GM10248 (cell line): ENCODE measurements around the gene PPFIA1.

ENCODE experiments used
- CTCF ChIA-PET: fragments of 300-600 bp; sonication (Branson Sonifier 250); formaldehyde crosslinking; extraction: SDS; loops from one replicate; lab custom pipeline; 2021; ENCODE audit warnings: antibody characterized with exemption; lab: Yijun Ruan, JAX
- POLR2A ChIA-PET: fragments of 350-650 bp; sonication (Branson Sonifier 250); formaldehyde crosslinking; extraction: SDS; loops from one replicate; lab custom pipeline; 2020; ENCODE audit warnings: antibody characterized with exemption; lab: Yijun Ruan, JAX
- DNase-seq: peaks from one replicate; pipeline ENCODE4 v3.0.0; 2012; ENCODE audit errors: extremely low spot score
- TF ChIP-seq, protein P1 (sequence below): IDR thresholded peaks from 2 replicates; pipeline ENCODE4 v1.5.1; 2012; ENCODE audit warnings: mild to moderate bottlenecking, low read depth; ENCODE audit errors: extremely low read depth, missing control alignments, control extremely low read depth

Gene PPFIA1

GRCh38 chr11:70352100-70352499 is 81.6 kb downstream of the PPFIA1 start:
- no peak for DNase-seq
- CTCF ChIA-PET, result interaction anchor here (0.7 to 2.5 kb wide), 4 partner anchors 9 to 20 kb away, joined by 3 to 6 read pairs (median 4); no protein-coding TSS in a partner anchor
- TF ChIP-seq, protein P1, sequence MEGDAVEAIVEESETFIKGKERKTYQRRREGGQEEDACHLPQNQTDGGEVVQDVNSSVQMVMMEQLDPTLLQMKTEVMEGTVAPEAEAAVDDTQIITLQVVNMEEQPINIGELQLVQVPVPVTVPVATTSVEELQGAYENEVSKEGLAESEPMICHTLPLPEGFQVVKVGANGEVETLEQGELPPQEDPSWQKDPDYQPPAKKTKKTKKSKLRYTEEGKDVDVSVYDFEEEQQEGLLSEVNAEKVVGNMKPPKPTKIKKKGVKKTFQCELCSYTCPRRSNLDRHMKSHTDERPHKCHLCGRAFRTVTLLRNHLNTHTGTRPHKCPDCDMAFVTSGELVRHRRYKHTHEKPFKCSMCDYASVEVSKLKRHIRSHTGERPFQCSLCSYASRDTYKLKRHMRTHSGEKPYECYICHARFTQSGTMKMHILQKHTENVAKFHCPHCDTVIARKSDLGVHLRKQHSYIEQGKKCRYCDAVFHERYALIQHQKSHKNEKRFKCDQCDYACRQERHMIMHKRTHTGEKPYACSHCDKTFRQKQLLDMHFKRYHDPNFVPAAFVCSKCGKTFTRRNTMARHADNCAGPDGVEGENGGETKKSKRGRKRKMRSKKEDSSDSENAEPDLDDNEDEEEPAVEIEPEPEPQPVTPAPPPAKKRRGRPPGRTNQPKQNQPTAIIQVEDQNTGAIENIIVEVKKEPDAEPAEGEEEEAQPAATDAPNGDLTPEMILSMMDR, result no peak
- POLR2A ChIA-PET, result no interaction called here

DNA sequence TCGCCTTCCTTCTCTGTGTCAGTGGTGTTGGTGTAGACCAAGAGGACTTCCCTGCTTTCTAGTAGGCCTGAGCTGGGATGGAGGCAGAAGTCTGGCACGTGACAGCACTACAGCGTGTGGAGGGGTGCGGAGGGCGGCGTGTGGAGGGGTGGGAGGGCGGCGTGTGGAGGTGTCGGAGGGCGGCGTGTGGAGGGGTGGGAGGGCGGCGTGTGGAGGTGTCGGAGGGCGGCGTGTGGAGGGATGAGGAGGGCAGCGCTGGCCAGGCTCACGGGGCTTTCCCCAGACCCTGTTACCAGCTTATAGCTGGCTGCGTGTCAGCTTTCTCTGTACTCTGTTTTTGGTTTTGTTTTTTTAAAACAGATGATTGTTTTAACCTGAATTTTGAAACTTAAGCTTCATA is 82.1 kb downstream of the PPFIA1 start:
- ChIA-PET POLR2A (no interaction called here), CTCF (interaction anchor here (1.0 to 2.5 kb wide), 3 partner anchors 9 to 14 kb away, joined by 3 to 6 read pairs (median 5); no protein-coding TSS in a partner anchor)
- DNase-seq, result no peak
- TF ChIP-seq, protein P1, result no peak

DNA sequence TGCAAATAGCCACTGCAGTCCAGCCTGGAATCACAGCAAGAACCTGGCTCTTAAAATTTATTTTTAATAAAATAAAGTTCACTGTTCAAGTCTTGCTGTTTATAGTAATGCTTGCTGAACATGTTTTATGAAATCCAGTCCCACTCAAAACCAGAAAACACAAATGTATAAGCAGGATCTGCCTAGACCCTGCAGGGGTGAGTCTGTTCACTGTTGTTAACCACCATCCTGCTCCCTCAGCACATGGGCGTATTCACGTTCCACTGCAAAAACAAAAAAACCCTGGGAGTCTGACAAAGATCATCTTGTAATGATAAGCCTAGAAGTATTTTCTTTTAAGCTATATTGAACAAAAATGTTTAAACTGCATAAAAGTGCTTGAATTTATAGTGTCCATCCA is 82.8 kb downstream of the PPFIA1 start:
- DNase-seq, result no peak
- ChIA-PET POLR2A (no interaction called here), CTCF (interaction anchor here (1.9 to 2.5 kb wide), 2 partner anchors 8 to 15 kb away, joined by 5 to 6 read pairs; no protein-coding TSS in a partner anchor)
- TF ChIP-seq, protein P1, result no peak

DNA sequence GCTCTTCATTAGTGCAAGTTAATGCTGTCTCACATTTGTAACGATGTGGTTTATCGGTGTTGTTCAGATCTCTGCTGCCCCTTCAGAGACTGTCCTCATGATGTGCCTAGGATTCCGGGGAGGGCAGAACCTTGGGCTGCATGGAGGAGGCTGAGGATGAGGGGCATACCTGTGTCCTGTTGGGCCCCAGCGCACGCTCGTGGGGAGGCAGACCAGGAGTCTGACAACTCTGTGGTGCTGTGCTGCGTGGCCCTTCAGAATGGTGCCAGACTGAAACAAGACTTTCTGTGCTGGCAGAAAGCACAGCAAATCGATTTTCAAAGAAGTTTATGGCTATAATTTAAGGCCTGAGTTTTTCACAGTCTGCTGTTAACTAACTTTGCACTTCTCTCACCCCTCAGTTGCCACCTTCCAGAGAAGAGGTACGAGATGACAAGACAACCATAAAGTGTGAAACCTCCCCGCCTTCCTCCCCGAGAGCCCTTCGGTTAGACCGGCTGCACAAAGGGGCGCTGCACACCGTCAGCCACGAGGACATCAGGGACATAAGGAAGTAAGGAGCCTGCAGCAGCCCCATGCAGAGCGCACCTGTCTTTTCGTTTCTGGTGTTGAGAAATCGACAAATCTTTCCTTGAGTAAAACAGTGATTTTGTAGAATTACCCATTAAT is 83.5 kb downstream of the PPFIA1 start:
- CTCF ChIA-PET, result interaction anchor here (2.5 to 3.2 kb wide), 2 partner anchors 12 to 16 kb away, joined by 5 to 16 read pairs; no protein-coding TSS in a partner anchor
- no peak for DNase-seq
- TF ChIP-seq, protein P1, result no peak
- POLR2A ChIA-PET, result no interaction called here

DNA sequence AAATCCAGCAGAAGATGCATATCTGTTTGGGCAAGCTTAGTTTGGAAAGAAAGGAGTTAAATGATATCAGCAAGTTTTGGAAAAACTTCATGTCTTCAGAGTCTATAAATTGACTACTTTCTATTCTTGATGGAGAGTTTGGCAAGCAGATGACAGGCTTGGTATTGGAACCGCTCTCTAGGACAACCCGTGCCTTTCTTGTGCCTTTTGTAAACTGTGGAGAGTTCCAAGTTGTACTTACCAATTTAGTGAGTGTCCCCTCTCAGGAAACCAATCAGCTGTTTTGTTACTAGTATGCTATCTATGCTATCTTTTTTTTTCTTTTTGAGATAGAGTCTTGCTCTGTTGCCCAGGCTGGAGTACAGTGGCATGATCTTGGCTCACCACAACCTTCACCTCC is 84.1 kb downstream of the PPFIA1 start:
- TF ChIP-seq, protein P1, result no peak
- DNase-seq, result no peak
- ChIA-PET POLR2A (no interaction called here), CTCF (interaction anchor here (2.5 to 3.2 kb wide), 2 partner anchors 11 to 16 kb away, joined by 5 to 16 read pairs; no protein-coding TSS in a partner anchor)

GRCh38 chr11:70358753-70359152 is 88.3 kb downstream of the PPFIA1 start:
- DNase-seq, result no peak
- CTCF ChIA-PET, result no interaction called here
- POLR2A ChIA-PET, result no interaction called here
- TF ChIP-seq, protein P1, result no peak
